Osteocyte (in vitro differentiated cells): ENCODE measurements around the gene FHL1. TPM values are rescaled to one million over a fixed set of nuclear protein-coding genes. Genes with fewer than 3 reads are reported as not detected.
A peak's percentile ranks its signal among the peaks of the same experiment; 100 is the strongest.

Experiments used
- DNase-seq: peaks from one replicate; pipeline ENCODE4 v3.0.0; 2021; ENCODE audit warnings: mixed read lengths; ENCODE audit not compliant: unreplicated experiment; ENCODE audit errors: extremely low spot score
- H3K27ac Mint-ChIP-seq: one replicate; pipeline ENCODE4 v1.8.0; 2021; ENCODE audit warnings: mild to moderate bottlenecking, mixed read lengths; ENCODE audit not compliant: unreplicated experiment
- H3K27me3 Mint-ChIP-seq: one replicate; pipeline ENCODE4 v1.8.0; 2021; ENCODE audit warnings: mixed read lengths; ENCODE audit not compliant: unreplicated experiment
- H3K36me3 Mint-ChIP-seq: one replicate; pipeline ENCODE4 v1.8.0; 2021; ENCODE audit warnings: mixed read lengths; ENCODE audit not compliant: unreplicated experiment
- H3K4me1 Mint-ChIP-seq: one replicate; pipeline ENCODE4 v1.8.0; 2021; ENCODE audit warnings: mixed read lengths; ENCODE audit not compliant: unreplicated experiment
- H3K4me3 Mint-ChIP-seq: one replicate; pipeline ENCODE4 v1.8.0; 2021; ENCODE audit warnings: mild to moderate bottlenecking, moderate library complexity, mixed read lengths; ENCODE audit not compliant: unreplicated experiment
- H3K9me3 Mint-ChIP-seq: one replicate; pipeline ENCODE4 v1.8.0; 2021; ENCODE audit warnings: mixed read lengths; ENCODE audit not compliant: unreplicated experiment
- total RNA-seq: library from RNA; stranded (reverse); gene quantifications from 2 replicates; pipeline ENCODE4 v1.2.1, GENCODE V29; 2021
- TF ChIP-seq, protein P1 (sequence below): fragments of 200-600 bp; sonication (generic); IDR thresholded peaks from 2 replicates; pipeline ENCODE4 v1.5.0; 2021; ENCODE audit warnings: antibody characterized with exemption, mild to moderate bottlenecking, moderate library complexity

The FHL1 gene
- total RNA-seq, 1 donor from 2014 or later, result 1,725 TPM

DNA sequence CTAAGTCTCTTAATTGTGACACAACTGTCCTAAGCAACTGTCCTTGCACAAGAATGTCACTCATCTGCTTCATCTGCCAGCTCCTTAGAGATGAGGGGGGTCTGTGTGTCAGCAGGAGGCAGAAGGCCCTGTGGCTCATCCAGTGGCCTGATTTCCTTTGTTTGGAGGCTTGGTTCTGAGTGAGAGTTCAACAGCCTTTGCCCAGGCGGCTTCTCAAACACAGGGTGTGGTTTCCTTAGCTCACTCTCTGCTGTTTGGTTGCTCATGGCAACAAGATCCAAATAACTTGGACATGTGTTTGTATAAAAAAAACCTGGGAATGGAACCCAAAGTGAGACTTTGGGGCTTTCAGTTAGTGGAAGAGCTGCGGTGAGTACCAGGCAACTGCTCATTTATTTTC lies 57.2 kb downstream of the FHL1 start:
- Mint-ChIP-seq H3K4me1 (peaks cover 78% of the 10 kb centered on the region), H3K36me3 (peaks cover 23% of the 10 kb centered on the region), H3K9me3 (no peaks in the 10 kb centered on the region), H3K27ac (peak overlapping the region; percentile 93), H3K27me3 (no peaks in the 10 kb centered on the region), H3K4me3 (peak overlapping the region; percentile 58)
- TF ChIP-seq, protein P1, sequence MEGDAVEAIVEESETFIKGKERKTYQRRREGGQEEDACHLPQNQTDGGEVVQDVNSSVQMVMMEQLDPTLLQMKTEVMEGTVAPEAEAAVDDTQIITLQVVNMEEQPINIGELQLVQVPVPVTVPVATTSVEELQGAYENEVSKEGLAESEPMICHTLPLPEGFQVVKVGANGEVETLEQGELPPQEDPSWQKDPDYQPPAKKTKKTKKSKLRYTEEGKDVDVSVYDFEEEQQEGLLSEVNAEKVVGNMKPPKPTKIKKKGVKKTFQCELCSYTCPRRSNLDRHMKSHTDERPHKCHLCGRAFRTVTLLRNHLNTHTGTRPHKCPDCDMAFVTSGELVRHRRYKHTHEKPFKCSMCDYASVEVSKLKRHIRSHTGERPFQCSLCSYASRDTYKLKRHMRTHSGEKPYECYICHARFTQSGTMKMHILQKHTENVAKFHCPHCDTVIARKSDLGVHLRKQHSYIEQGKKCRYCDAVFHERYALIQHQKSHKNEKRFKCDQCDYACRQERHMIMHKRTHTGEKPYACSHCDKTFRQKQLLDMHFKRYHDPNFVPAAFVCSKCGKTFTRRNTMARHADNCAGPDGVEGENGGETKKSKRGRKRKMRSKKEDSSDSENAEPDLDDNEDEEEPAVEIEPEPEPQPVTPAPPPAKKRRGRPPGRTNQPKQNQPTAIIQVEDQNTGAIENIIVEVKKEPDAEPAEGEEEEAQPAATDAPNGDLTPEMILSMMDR, result no peak
- no peak for DNase-seq

DNA sequence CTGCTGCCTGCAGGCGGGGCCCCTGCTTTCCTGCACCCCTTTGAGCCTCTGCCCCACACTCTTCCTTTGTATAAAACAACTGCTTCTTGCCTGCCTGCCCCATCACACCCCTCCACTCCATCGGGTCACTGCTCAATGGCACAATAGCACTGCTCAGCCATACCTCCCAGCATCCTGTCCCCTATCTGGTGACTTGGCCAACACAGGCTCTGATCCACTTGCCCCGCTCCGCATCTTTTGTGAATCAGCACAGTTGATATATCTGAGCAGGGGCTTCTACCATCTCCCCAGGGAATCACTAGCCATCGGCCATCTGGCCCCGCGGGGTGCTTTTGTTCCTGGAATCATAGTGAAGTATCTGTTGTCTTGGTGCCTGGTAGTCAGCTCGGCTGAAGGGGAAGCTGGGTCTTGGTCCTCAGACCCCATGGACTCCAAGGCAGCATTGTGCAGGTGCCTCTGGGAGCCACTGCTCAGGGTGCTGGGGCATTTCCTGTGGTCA lies 58.6 kb downstream of the FHL1 start:
- peaks cover 79% of the 10 kb centered on the region for H3K4me1 Mint-ChIP-seq
- H3K4me3 Mint-ChIP-seq, result peak overlapping the region; percentile 51
- peak overlapping the region; percentile 93 for H3K27ac Mint-ChIP-seq
- TF ChIP-seq, protein P1, result no peak
- no peak for DNase-seq
- no peaks in the 10 kb centered on the region for H3K9me3 Mint-ChIP-seq
- no peaks in the 10 kb centered on the region for H3K27me3 Mint-ChIP-seq
- peaks cover 32% of the 10 kb centered on the region for H3K36me3 Mint-ChIP-seq

DNA sequence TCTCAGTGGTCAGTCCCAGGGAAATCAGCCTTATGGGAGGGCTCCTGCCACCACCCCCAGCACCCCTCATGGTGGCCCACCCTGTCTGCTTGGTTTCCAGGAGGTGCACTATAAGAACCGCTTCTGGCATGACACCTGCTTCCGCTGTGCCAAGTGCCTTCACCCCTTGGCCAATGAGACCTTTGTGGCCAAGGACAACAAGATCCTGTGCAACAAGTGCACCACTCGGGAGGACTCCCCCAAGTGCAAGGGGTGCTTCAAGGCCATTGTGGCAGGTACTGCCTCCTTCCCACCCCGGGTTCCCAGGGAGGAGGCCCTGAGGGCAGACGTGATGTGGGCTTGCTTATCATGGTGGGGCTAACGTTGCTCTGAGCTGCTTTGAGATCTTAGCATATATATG lies 59.6 kb downstream of the FHL1 start:
- no peak for DNase-seq
- Mint-ChIP-seq H3K4me3 (no peak overlapping the region), H3K4me1 (peaks cover 79% of the 10 kb centered on the region), H3K36me3 (peaks cover 27% of the 10 kb centered on the region), H3K27ac (peak overlapping the region; percentile 93), H3K27me3 (no peaks in the 10 kb centered on the region), H3K9me3 (no peaks in the 10 kb centered on the region)
- TF ChIP-seq, protein P1, result no peak

DNA sequence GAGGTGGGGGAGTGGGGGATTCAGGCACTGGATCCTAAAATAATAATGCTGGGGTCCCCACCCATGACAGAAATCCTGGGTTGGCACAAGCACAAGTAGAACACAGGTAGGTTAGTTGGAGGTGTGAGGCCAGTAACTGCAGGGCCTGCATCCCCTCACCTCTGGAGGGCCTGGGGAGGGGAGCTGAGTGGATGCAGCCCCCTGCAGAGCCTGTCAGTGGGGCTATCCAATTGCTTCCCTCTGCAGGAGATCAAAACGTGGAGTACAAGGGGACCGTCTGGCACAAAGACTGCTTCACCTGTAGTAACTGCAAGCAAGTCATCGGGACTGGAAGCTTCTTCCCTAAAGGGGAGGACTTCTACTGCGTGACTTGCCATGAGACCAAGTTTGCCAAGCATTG lies 60.2 kb downstream of the FHL1 start:
- Mint-ChIP-seq H3K36me3 (peaks cover 28% of the 10 kb centered on the region), H3K27me3 (no peaks in the 10 kb centered on the region), H3K27ac (peak overlapping the region; percentile 93), H3K4me1 (peaks cover 82% of the 10 kb centered on the region), H3K9me3 (no peaks in the 10 kb centered on the region), H3K4me3 (no peak overlapping the region)
- DNase-seq, result no peak
- TF ChIP-seq, protein P1, result no peak

DNA sequence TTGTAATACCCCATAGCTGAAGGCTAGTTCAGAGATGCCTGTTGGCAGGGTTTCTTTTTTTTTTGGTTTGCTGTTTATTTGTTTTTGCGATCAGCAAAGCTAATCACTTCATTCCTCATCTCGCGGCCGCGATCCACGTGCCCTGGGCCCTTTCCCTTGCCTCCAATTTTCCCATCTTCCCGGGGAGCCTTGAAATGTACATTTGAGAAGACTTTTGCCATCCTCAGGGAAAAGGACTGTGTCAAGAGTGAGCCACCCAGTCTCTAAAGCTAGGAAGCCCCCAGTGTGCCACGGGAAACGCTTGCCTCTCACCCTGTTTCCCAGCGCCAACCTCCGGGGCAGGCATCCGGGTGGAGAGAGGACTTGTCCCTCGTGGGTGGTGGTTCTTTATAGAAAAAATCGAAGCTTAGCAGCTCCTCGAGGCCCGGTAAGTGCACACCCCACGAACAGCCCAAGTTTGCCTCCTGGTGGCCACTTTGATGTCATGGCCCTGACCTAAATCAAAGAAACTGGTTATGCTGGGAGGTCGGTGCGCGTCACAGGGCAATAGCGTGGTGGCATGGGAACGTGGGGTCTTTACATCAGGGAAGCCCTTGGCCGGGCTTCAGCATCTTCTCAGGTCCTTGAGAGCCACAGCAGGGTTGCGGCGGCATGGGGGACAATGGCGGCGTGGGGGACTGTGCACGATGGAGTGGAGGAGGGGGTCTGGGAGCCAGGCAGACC lies 61.8 kb downstream of the FHL1 start:
- peak overlapping the region; percentile 26 for H3K4me3 Mint-ChIP-seq
- TF ChIP-seq, protein P1, result peak; percentile 59
- H3K9me3 Mint-ChIP-seq, result no peaks in the 10 kb centered on the region
- H3K4me1 Mint-ChIP-seq, result peaks cover 83% of the 10 kb centered on the region
- no peak for DNase-seq
- no peaks in the 10 kb centered on the region for H3K27me3 Mint-ChIP-seq
- H3K27ac Mint-ChIP-seq, result peak overlapping the region; percentile 94
- H3K36me3 Mint-ChIP-seq, result peaks cover 32% of the 10 kb centered on the region
